Neuron (in vitro differentiated cells): Measurements from ENCODE around the gene RNH1.

Experiments used
- H2AFZ ChIP-seq: one replicate; pipeline ENCODE4 v1.6.1; 2013; ENCODE audit warnings: low read depth, mild to moderate bottlenecking, inconsistent platforms, low read length, moderate library complexity
- H3K27me3 ChIP-seq: one replicate; pipeline ENCODE4 v1.6.1; 2013; ENCODE audit warnings: low read length; ENCODE audit not compliant: insufficient read depth
- H3K36me3 ChIP-seq: one replicate; pipeline ENCODE4 v1.6.1; 2013; ENCODE audit warnings: low read length; ENCODE audit not compliant: insufficient read depth
- H3K4me1 ChIP-seq: one replicate; pipeline ENCODE4 v1.6.1; 2013; ENCODE audit warnings: low read length; ENCODE audit not compliant: insufficient read depth
- H3K4me3 ChIP-seq: 2 replicates; pipeline ENCODE4 v1.5.1; 2013; ENCODE audit warnings: mild to moderate bottlenecking, low read length, moderate library complexity
- H3K9me3 ChIP-seq: one replicate; pipeline ENCODE4 v1.6.1; 2013; ENCODE audit warnings: low read length

The RNH1 gene

DNA sequence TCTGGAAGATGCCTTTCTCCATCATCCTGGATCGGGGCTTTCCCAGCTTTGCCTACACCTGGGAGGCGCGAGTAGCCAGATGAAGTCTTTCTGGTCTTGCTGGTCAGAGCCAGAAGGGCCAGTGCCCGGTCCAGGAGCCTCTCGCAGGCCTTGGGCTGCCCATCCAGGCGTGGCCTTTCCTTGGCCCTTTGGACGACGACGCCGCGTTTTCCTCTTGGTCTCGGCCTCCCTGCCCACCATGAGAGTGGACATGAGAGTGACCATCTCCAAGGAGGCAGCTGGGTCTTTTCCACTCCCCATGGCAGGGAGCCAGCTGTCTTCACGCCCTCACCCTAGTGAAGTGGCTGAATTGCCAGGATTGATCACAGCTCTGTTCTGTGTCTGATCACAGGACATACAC is 53.5 kb downstream of the RNH1 start:
- Histone ChIP-seq H3K4me3 (no peak overlapping the region), H3K9me3 (no peaks in the 10 kb centered on the region), H3K4me1 (peaks cover 10% of the 10 kb centered on the region), H2AFZ (no peak overlapping the region), H3K36me3 (peaks cover 15% of the 10 kb centered on the region), H3K27me3 (no peaks in the 10 kb centered on the region)

DNA sequence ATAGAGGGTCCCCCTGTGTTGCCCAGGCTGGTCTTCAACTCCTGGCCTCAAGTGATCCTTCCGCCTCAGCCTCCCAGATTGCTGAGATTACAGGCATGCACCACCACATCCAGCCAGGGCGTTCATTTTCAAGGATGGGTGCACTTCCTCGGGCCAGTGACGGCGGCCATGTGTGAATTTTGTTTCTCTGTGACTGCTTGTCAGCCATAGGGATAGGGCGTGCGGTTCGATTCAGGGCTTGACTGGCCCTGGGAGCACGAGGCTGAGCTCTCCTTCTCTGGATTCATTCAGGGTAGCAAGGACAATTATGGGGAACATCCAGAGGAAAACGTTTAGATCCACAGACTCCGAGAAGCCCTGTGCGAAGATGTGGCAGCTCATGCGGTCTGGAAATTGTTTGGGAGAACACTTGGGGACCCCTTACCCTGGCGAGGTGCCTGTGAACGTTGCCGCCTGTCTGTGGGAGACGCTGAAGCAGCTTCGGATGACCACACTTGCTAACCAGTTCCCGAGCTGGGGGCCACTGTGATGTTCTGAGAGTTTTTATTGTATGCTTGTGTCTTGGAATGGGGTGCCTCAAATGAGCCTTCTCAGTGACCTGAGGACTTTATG is 54.0 kb downstream of the RNH1 start:
- Histone ChIP-seq H3K27me3 (no peaks in the 10 kb centered on the region), H2AFZ (no peak overlapping the region), H3K36me3 (peaks cover 15% of the 10 kb centered on the region), H3K9me3 (no peaks in the 10 kb centered on the region), H3K4me3 (no peak overlapping the region), H3K4me1 (peaks cover 12% of the 10 kb centered on the region)

DNA sequence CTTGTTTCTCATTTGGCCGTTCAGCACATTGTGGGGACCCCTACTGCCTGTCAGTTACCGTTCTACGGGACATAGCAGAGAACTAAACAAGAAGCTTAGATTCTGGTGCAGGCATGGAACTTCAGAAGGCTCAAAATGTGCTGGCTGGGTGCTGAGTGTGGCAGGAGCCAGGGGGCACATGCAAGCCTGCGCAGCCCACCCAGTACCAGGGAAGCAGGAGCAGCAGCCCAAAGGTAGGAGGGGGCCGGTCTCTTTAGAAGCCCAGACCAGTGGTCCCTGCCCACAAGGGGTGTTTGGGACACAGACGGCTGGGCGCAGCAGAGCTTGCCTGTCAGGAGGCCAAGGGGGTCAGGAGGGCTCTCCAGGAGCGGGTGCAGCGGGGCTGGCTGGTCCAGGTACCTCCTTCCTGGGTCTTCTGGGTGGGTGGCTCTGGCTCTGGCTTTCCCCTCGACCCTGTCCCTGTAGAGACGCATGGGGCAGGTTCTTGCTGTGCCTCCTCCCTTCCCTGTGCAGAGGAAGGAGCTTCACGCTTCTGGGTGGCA is 54.8 kb downstream of the RNH1 start:
- Histone ChIP-seq H3K36me3 (peaks cover 15% of the 10 kb centered on the region), H3K4me3 (no peak overlapping the region), H3K4me1 (peaks cover 12% of the 10 kb centered on the region), H2AFZ (no peak overlapping the region), H3K9me3 (no peaks in the 10 kb centered on the region), H3K27me3 (no peaks in the 10 kb centered on the region)

DNA sequence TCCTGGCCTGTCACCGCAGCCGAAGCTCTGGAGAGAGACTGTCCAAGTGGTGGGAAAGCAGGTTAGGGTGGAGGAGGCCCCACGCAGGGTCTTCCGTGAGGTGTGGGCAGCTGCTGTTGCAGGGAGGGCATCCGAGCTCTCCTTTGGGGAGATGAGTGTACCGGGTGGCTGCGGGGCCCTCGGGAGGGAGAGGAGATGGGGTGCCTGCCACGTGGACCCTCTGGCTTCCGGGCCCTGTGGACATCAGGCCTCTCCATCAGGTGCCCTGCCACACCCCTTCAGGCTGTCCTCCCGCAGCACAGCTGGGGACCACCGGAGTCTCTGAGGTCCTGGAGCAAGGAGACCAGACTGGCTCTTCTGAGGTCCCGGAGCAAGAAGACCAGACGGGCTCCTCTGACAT is 55.3 kb downstream of the RNH1 start:
- Histone ChIP-seq H3K4me1 (peaks cover 12% of the 10 kb centered on the region), H3K4me3 (peak overlapping the region; percentile 68)

DNA sequence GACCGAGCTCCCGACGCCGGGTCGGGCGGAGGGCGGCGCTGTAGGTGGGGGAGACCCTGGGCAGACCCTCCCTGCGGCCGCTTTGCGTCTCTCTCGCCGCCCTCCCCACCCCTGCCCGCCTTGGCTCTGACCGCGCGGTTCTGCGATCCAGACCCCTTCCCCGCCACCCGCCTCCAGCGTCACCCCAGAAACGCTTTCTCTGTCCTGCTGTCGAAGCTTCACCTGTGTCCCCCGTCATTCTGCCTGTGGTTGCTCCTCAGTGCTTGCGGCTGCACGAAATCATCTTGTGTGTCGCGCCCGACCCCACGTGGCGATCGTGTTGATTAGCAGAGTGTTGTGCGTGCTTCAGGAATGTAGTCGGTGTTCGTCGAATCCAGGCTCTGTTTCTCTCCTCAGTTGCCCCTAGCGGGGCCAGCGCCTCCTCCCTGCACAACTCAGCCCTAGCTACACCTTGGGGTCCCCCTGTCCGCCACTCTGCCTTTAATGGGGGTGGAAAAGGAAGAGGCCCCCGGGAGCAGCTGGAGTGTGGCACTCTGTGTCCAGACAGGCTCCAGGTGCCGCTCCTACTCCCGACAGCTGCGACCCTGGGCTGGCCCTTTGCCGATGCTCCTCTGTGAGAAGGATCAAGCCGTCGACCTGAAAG is 56.1 kb downstream of the RNH1 start:
- H3K9me3 ChIP-seq = no peaks in the 10 kb centered on the region
- no peak overlapping the region for H2AFZ ChIP-seq
- H3K4me1 ChIP-seq = peaks cover 12% of the 10 kb centered on the region
- peak overlapping the region; percentile 68 for H3K4me3 ChIP-seq
- H3K36me3 ChIP-seq = peaks cover 15% of the 10 kb centered on the region
- H3K27me3 ChIP-seq = no peaks in the 10 kb centered on the region

More for the DNA sequence above, 55.3 kb downstream of the RNH1 start:
- H3K36me3 ChIP-seq = peaks cover 15% of the 10 kb centered on the region
- H2AFZ ChIP-seq = no peak overlapping the region
- H3K27me3 ChIP-seq = no peaks in the 10 kb centered on the region
- no peaks in the 10 kb centered on the region for H3K9me3 ChIP-seq

DNA sequence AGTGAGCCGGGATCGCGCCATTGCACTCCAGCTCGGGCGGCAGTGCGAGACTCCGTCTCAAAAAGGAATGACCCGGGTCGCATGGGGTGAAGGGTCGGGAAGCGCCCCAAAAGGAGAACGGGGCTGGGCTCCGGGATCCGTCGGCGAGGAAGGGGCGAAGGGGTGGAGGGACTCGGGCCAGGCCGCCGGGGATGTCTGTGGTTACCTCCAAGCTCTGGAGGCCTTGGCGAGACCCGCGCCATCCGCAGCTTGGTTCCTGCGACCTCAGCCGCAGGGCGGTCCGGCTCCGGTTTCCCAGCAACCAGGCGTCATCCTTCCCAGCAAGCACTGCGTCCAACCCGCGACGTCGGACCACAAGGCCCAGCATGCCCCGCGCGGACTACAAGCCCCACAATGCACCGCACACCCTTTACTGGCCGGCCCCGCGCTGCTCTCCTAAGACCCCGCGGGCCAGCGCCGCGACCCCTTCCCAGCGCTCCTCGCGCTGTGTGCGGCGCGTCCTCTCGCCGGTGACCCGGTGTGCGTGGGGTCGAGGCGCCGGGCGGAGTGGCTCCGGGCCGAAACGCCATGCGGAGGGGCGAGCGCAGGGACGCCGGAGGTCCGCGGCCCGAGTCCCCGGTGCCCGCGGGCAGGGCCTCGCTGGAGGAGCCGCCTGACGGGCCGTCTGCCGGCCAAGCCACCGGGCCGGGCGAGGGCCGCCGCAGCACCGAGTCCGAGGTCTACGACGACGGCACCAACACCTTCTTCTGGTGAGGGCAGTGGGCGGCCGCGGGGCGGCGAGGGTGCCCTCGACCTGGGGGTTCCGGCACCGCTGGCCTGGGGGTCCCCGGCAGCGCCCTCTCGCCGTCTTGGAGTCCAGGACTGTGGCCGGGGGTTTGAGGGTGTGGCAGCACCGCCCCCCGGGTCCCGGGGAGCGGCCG is 56.9 kb downstream of the RNH1 start, which contains the start of gene PTDSS2:
Gene PTDSS2, plus strand, starts transcription at position 391 of the 920 bp plus-strand sequence. Its CDS starts 177 bp downstream, at position 568.
- peak within 1 kb of the TSS; percentile 68 for H3K4me3 ChIP-seq
- no peaks in the 10 kb centered on the region for H3K27me3 ChIP-seq
- peaks cover 12% of the 10 kb centered on the region for H3K4me1 ChIP-seq
- no peaks in the 10 kb centered on the region for H3K9me3 ChIP-seq
- H2AFZ ChIP-seq = no peak within 1 kb of the TSS
- H3K36me3 ChIP-seq = peaks cover 15% of the 10 kb centered on the region

DNA sequence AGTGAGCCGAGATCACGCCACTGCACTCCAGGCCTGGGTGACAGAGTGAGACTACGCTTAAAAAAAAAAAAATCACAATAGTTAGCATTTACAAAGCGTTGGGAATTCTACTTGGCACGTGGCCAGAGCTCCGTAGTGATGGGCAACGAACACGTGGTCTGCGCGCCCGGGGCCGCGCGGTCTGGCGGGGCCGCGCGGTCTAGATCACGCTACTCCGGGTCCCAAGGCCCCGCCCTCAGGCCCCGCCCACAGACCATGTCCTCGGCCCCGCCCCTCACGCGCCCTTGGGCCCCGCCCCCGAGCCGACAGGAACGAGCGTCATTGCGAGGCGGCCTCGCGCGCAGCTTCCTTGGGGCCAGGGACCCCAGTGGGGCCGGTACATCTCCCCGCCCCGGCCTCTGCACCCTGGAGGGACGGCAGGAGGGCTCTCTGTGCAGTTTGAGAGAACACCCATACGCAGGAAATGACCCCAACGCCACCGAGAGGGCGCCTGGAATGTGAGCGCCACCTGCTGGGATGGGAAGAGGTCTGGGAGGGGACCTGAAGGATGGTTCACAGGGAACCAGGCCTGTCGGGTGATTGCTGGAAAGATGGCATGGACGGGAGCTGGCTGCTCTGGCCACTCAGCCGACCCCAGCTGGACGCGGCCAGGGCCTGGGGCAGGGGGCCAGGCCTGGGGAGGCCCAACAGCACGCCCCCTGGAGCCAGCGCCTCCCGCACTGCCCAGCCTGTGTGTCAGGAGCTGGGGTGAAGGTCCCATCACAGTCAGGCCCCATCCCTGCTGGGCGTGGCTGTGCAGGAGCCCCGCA is 58.9 kb downstream of the RNH1 start:
- Histone ChIP-seq H3K9me3 (no peaks in the 10 kb centered on the region), H3K4me1 (peaks cover 15% of the 10 kb centered on the region), H3K27me3 (peaks cover 2% of the 10 kb centered on the region), H3K4me3 (peak overlapping the region; percentile 59), H2AFZ (peak overlapping the region; percentile 17), H3K36me3 (peaks cover 4% of the 10 kb centered on the region)

DNA sequence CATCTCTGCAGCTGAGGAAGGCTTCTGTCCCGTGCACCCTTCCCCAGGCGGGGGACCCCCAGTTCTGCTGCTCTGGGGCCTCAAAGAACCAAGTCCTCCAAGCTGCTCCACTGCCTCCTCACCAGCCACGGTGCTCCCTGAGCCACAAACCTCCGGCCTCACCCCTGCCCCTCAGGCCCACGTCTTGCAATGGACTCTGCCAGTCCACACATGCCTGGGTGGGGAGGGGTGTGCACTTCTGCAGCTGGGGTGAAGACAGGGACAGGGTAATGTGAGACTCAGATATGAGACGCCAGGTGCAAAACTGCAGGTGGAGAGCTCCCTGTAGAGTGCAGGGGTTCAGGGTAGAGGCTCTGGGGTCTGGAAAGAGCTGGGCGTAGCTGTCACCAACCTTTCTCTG is 60.2 kb downstream of the RNH1 start:
- Histone ChIP-seq H3K4me3 (no peak overlapping the region), H3K36me3 (no peaks in the 10 kb centered on the region), H3K27me3 (peaks cover 4% of the 10 kb centered on the region)

DNA sequence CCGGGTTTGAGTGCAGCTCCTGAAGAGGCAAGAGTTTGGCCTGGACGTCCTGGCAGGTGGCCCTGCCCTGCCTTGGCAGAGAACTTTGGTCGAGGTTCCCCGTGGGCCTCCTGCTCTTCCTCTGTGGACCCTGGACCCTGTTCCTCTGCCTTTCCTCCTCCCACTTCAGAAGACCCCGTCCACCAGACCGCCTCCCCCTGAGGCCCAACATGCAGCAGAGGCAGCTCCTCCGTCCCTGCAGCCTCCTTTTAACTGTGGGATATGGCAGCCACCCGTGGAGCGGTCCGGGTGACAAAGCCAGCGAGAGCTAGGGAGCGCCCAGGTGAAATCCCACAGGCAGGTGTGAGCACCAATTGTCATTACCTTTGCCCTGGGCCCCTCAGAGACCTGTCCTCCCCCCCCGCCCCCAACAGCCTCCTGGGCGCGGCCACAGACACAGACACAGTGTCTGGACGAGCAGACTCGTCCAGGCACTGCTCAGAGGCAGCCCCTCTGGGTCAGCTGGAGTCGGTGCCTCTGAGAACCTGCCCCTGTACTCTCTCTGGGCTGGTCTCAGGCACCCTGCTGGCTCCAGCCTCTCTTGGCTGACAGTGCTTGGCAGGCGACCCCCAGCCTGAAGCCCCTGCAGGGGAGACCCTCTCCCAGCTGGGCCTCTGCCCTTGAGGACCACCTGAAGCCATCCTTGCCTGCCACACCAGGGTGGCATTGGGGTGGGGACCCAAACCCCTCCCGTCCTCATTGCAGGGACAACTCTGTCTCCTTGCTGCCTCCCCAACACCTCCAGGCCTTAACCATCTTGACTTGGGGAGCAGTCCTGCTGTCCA is 61.1 kb downstream of the RNH1 start:
- H3K27me3 ChIP-seq = peaks cover 10% of the 10 kb centered on the region
- no peak overlapping the region for H2AFZ ChIP-seq
- H3K4me3 ChIP-seq = no peak overlapping the region
- no peaks in the 10 kb centered on the region for H3K9me3 ChIP-seq
- no peaks in the 10 kb centered on the region for H3K36me3 ChIP-seq
- H3K4me1 ChIP-seq = peaks cover 8% of the 10 kb centered on the region

More for the DNA sequence above, 60.2 kb downstream of the RNH1 start:
- Histone ChIP-seq H2AFZ (no peak overlapping the region), H3K9me3 (no peaks in the 10 kb centered on the region), H3K4me1 (peaks cover 15% of the 10 kb centered on the region)
